A172 (cell line): ENCODE results near the gene SLC25A10. TPM values are rescaled to one million over a fixed set of nuclear protein-coding genes. Genes with fewer than 3 reads are reported as not detected.
"Not testable (repeated sequence)": the region's sequence is repeated elsewhere in the genome, so short reads cannot be mapped to it uniquely, and the experiment has no call there.

Experiments used
- DNase-seq: peaks from one replicate; pipeline ENCODE4 v3.0.0-alpha.2; 2015; ENCODE audit warnings: low spot score
- total RNA-seq: library from RNA; depleted of rRNA; stranded (reverse); fragments of >200 nt; shearing (Covaris generic); gene quantifications from 2 replicates; pipeline ENCODE4 v1.2.3, GENCODE V29; 2014; rRNA removed

SLC25A10 gene, protein sequence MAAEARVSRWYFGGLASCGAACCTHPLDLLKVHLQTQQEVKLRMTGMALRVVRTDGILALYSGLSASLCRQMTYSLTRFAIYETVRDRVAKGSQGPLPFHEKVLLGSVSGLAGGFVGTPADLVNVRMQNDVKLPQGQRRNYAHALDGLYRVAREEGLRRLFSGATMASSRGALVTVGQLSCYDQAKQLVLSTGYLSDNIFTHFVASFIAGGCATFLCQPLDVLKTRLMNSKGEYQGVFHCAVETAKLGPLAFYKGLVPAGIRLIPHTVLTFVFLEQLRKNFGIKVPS
- total RNA-seq = 81.5 and 101 TPM in 2 replicates

DNA sequence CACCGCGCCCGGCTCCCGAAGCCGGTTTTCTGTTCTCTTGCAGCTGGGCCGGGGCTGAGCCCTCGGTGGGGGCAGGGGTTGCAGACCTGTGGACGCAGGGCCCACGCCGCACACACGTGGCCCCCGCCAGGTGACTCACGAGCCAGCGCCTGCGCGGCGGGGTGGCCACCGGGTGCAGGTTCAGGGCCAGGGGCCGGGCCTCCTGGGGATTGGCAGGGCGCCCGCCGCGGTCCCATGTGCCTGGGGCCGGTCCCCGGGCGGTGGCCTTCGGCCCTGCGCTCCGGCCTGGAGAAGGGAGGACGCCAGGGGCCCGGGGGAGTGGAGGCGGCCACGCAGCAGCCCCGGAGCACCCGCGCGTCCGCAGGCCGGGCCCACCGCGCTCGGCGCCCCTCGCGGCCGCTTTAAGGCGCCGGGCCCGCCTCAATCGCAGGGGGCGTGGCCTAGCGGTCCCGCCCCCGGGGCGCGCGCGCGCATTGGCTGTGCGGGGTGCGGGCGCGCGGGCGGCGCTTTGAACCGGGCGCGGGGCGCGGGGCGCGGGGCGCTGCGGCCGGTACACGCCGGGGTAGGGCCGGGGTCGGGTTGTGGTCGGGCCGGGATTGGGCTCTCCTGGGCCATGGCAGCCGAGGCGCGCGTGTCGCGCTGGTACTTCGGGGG, at the start of gene SLC25A10:
TSS of gene SLC25A10 (plus strand) at position 471 of the 654 bp plus-strand sequence. CDS start at position 614, 143 bp downstream.
- peak; percentile 63 for DNase-seq

- DNase-seq = no peak
Observed at GRCh38 chr17:81664051-81664470, 48.0 kb upstream of the SLC25A10 start.

DNA sequence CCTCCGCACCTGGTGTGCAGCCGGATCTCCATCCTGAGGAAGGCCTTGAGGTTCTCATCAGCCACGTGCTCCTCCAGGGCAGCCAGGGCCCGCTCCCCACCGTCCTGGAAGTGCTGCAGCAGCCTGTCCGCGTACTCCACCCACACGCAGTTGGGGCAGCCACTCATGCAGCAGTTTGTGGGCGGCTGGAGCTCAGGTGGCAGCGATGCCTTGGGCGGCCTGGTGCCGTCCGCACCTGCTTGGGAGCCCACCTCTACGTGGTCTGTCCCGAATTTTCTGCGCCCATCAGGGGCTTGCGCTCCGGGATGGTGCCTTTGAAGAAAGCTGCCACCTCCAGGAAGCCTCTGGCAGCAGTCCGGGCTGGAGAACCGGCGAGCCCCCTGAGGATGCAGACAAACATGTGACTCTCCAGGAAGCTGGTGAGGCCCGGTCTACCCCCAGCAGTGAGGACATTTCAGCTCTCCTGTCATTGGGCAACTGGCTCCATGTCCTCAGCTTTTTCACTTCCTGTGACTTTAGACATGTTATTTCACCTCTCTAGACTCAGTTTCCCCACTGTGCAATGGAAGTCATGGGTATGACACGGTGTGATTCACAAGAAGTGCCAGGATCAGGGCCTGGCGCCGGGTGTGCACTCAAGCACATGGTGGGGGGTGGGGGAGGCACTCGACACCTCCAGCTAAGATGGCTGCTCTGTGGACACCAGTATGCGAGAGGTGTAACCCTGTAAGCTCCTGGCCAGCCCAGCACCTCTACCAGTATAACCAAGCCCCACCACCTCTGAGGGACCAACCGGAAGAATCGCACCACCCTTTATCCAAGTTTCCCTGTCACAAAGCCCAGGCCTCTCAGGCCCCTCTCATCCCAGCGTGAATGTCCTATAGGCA, 46.6 kb upstream of the SLC25A10 start:
- DNase-seq = no peak

- no peak for DNase-seq
Observed at GRCh38 chr17:81666092-81666341, 46.1 kb upstream of the SLC25A10 start.

DNA sequence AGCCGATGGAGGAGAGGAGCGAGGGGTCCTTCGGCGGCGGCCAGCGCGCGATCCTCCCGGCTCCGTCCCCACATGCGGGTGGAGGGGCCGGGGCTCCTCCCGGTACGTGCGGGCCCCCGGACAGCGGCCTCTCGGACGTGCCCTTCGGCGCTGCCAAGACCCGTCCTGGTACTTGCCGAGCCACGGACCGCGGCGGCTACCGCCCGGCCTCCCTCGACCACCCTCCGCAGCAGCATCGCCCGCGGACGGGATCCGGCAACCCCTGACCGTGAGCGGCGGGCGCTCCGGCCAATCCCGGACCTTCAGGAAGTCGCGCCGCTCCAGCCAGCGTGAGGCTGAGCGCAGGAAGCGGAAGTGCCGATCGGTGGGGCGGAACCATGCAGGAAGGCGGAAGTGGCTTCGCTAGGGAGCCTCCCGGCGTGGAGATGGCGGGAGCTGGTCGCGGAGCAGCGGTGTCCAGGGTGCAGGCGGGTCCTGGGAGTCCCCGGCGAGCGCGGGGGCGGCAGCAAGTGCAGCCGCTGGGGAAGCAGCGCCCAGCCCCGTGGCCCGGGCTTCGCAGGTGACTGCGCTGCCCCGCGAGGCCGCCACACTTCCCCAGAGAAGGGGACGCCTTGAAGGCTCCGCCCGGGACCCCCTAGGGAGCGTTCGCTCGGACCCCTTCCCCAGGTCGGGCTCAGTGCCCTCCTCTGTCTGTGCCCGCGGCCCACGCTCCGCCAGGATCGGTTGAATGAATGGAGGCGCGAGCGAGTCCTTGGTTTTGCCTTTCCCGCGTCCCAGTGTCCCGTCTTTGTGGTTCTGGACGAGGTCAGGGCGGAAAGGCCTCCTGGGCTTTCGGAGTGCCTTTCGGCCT, 45.5 kb upstream of the SLC25A10 start, which contains the start of the genes CCDC137 and OXLD1:
TSS of gene CCDC137 (plus strand) at position 396 of the 850 bp plus-strand sequence. CDS start at position 426, 30 bp downstream.
TSS of gene OXLD1 (minus strand) at position 264 of the 850 bp plus-strand sequence. CDS start at position 236, 28 bp downstream.
- DNase-seq = peak; percentile 91

GRCh38 chr17:81667754-81668153, 44.3 kb upstream of the SLC25A10 start:
- DNase-seq = no peak

DNA sequence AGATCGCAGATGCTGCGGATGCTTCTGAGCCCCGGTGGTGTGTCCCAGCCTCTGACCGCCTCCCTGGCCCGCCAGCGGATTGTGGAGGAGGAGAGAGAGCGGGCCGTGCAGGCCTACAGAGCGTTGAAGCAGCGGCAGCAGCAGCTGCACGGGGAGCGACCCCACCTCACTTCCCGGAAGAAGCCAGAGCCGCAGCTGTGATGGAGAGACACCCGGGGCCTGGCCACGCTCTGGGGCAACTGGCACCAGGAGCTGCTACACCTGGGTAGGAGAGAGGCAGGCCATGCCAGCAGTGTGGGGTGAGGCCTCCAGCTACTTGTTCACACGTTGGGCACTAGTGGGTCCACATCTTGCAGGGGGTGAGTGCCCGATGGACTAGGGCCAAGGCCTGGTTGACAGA, 39.6 kb upstream of the SLC25A10 start:
- no peak for DNase-seq

- DNase-seq = no peak
Observed at GRCh38 chr17:81672954-81673353, 39.1 kb upstream of the SLC25A10 start.

DNA sequence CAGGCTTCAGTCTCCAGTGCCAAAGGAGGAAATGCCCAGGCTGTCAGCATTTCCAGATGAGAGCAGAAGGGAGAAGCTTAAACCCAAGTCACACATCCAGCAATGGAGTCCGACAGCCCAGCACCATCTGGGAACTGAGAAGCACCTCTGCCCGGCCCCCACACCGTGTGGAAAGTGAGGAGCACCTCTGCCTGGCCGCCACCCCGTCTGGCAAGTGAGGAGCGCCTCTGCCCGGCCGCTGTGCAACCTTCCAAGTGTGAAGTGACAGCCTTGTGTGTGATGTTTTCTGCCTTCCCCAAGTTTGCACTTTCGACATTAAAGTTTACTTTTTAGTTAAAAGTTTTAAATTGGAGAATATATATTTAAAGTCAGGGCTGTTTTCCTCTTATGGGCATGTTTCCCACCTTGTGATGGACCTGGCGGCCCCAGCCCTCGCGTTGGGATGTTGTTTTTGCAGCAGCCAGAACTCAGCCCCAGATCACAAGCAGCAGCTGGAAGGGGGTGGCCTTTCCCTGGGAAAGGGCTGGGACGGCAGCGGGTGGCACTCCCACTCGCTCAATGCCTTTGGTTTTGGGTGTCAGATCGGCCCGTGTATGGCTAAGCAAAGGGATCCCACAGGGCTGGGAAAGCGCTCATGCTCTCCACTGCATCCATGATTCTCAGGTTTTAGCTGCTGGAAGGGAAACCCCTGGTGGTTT, 38.4 kb upstream of the SLC25A10 start:
- no peak for DNase-seq

- not testable (repeated sequence) for DNase-seq
Observed at GRCh38 chr17:81675515-81676221, 36.4 kb upstream of the SLC25A10 start.

- no peak for DNase-seq
Observed at GRCh38 chr17:81676906-81677305, 35.2 kb upstream of the SLC25A10 start.

- no peak for DNase-seq
Observed at GRCh38 chr17:81680150-81680549, 31.9 kb upstream of the SLC25A10 start.

- DNase-seq = peak; percentile 63
Observed at GRCh38 chr17:81681672-81682071, 30.4 kb upstream of the SLC25A10 start.

DNA sequence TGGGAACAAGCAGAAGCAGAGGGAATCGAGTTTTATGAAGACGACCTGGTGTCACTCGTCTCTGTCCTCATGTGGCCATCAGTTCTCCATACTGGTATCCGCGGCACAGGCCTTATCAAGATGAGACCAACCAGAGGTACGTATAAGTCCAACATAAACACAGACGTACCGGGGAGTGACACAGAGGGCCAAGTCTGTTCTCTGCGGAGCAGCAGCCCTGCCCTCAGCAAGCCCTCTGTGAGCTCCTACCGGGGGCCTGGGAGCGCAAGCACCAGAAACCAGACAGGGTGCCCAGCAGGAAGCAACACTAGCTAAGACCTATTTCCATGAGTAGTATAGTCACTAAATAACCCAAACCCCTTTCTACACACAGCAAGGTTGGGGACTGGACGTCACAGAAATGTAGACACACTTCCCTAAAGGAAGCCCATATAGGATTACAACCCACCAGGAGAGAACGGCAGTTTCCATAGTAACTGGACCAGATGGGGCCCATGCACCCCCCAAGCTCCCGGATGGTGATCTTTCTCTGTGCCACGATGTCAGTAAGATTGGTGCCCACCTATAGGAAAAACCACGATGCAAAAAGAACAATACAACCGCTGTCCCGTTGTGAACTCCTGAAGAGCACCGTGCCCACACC, 29.4 kb upstream of the SLC25A10 start:
- no peak for DNase-seq

DNA sequence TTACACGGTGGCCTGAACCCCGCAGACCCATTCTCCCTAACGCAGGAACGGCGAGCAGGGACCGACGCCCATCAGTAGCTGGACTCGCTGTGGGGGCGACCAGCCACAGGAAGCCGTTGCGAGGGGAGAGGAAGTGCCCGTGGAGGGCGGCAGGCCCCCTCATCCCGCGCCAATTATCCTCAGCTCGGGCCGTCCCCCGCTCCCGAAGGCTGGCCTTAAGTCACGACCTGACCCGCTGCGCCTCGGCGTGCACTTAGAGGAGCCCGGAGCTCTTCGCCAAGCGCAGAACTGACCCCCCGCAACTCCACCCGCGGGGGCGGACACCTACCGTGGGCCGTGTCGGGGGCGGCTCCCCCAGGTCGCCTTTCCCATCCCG, 28.9 kb upstream of the SLC25A10 start:
- no peak for DNase-seq

DNA sequence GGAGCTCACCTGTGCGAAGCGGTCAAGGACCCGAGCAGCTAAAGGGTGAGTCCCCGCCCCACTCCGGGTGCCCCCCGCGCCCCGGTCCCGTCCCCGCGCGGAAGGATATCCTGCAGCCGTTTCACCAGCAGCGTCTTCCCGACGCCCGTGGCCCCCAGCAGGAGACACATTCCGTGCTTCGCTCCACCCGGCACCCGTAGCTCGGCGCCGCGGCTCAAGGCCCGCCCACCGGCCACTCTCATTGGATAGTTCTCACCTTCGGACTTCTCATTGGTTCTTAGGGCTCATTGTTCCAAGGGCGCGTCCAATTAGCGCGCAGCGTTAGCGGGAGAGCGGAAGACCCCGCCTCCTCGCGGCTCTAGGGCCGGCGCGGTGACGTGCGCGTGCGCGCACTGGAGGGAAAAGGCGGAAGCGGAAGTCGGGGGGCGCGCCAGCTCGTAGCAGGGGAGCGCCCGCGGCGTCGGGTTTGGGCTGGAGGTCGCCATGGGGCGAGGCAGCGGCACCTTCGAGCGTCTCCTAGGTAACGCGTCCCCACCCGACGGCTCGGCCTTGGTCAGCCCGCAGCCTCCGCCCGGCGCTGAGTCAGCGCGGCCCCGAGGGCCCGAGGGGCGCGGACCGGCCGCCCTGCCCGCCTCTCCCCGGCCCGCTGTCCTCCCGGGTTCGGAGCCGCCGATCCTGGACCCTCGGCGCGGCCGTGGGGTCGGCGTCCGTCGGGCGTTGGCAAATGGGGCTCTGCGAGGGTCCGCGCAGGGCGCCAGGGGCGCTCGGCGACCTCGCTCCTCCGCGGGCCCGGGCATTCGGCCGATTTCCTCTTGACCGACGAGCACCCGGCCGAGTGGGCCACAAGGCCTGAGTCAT, 28.3 kb upstream of the SLC25A10 start, which contains the start of the genes ARL16 and HGS:
TSS of gene ARL16 (minus strand) at position 214 of the 858 bp plus-strand sequence. CDS start at position 170, 44 bp downstream.
TSS of gene HGS (plus strand) at position 428 of the 858 bp plus-strand sequence. CDS start at position 484, 56 bp downstream.
- peak; percentile 97 for DNase-seq

GRCh38 chr17:81684442-81684911, 27.6 kb upstream of the SLC25A10 start:
- DNase-seq = peak; percentile 73

DNA sequence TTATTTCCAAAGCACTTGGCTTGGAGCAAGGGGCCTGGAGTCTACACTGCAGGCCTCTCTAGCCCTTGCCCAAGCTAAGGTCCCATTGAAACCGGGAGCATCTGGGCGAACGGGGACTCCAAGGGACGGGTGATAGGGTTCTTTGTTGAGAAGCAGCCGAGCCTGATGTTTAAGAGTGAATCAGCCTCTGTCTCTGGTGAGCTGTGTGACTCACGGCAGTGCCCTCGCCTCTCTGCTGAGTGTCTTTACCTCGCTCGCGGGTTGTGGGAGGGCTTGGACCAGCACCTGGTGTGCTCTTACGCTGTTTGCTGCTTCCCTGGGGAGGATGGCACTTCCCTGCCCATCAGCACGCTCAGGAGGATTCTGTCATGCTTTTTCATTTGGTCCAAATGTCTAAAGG, 27.0 kb upstream of the SLC25A10 start:
- DNase-seq = peak; percentile 81
